ENCODE data around the gene SYT12. TPM values are rescaled to one million over a fixed set of nuclear protein-coding genes. Genes with fewer than 3 reads are reported as not detected.

The SYT12 gene
- total RNA-seq, 2 experiments from 2014 or later: not detected

DNA sequence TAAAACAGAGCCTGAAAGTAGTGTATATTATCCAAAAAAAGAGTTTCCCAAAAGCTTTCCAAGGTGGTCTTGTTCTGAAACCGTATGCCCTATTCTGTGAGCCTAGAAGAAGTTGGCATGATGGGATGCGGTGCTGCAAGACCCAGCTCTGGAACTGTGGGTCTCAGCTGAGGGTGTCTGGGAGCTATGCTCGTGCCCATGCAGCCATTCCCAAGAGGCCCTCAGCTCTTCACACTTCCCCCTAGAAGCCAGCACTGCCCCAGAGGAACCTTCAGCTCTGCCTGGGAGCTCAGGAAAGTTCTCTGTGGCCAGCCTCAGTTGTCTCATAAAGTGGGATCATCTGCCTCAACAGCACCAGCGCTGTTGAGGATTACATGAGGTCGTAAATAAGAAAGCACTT, 6.4 kb upstream of the SYT12 start:
- Mint-ChIP-seq H3K9me3 (no peaks in the 10 kb centered on the region), H3K4me3 (no peak overlapping the region), H3K4me1 (ENCODE audit: low read depth) (no peaks in the 10 kb centered on the region), H3K27me3 (peaks cover 16% of the 10 kb centered on the region), H3K36me3 (ENCODE audit: low read depth) (no peaks in the 10 kb centered on the region), H3K27ac (no peak overlapping the region)
- Histone ChIP-seq H3K27me3 (ENCODE audit: control insufficient read depth in 1 of 2, insufficient read depth in 2 of 2, low read length in 2 of 2) (peaks cover 0 to 4% of the 10 kb centered on the region in 2 experiments), H3K36me3 (ENCODE audit: insufficient read depth, low read length) (no peaks in the 10 kb centered on the region), H3K9me3 (ENCODE audit: control insufficient read depth in 1 of 2, insufficient read depth in 1 of 2, low read length in 2 of 2) (peaks cover 0 to 11% of the 10 kb centered on the region in 2 experiments), H3K4me3 (ENCODE audit: low read length) (no peak overlapping the region), H3K4me1 (ENCODE audit: insufficient read depth, low read length) (no peaks in the 10 kb centered on the region), H3K27ac (ENCODE audit: low read depth in 1 of 2, low read length in 2 of 2) (no peak overlapping the region)
- ChIA-PET CTCF (no interaction called here), POLR2A (no interaction called here)
- intact Hi-C loops (cut with DNase I, micrococcal nuclease): no loop called here
- DNase-seq: no peak
- no peak for ATAC-seq (ENCODE audit: poor library complexity)
- TF ChIP-seq, protein P1, sequence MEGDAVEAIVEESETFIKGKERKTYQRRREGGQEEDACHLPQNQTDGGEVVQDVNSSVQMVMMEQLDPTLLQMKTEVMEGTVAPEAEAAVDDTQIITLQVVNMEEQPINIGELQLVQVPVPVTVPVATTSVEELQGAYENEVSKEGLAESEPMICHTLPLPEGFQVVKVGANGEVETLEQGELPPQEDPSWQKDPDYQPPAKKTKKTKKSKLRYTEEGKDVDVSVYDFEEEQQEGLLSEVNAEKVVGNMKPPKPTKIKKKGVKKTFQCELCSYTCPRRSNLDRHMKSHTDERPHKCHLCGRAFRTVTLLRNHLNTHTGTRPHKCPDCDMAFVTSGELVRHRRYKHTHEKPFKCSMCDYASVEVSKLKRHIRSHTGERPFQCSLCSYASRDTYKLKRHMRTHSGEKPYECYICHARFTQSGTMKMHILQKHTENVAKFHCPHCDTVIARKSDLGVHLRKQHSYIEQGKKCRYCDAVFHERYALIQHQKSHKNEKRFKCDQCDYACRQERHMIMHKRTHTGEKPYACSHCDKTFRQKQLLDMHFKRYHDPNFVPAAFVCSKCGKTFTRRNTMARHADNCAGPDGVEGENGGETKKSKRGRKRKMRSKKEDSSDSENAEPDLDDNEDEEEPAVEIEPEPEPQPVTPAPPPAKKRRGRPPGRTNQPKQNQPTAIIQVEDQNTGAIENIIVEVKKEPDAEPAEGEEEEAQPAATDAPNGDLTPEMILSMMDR (IDR thresholded peaks at IDR 0.05): no peak

- no peak for ATAC-seq (ENCODE audit: poor library complexity)
- no peak overlapping the region for H3K27ac Mint-ChIP-seq
- peak overlapping the region; percentile 38 for H3K4me3 Mint-ChIP-seq
- DNase-seq: no peak
- H3K4me1 ChIP-seq (ENCODE audit: insufficient read depth, low read length): peaks cover 34% of the 10 kb centered on the region
- TF ChIP-seq, protein P1 (IDR thresholded peaks at IDR 0.05): no peak
- H3K9me3 ChIP-seq (ENCODE audit: control insufficient read depth in 1 of 2, insufficient read depth in 1 of 2, low read length in 2 of 2): peaks cover 0 to 26% of the 10 kb centered on the region in 2 experiments
- no peaks in the 10 kb centered on the region for H3K9me3 Mint-ChIP-seq
- H3K27me3 ChIP-seq (ENCODE audit: control insufficient read depth in 1 of 2, insufficient read depth in 2 of 2, low read length in 2 of 2): peaks cover 26 to 34% of the 10 kb centered on the region in 2 experiments
- ChIA-PET CTCF (no interaction called here), POLR2A (no interaction called here)
- no peaks in the 10 kb centered on the region for H3K36me3 Mint-ChIP-seq (ENCODE audit: low read depth)
- H3K4me1 Mint-ChIP-seq (ENCODE audit: low read depth): peaks cover 32% of the 10 kb centered on the region
- no peaks in the 10 kb centered on the region for H3K36me3 ChIP-seq (ENCODE audit: insufficient read depth, low read length)
- H3K27ac ChIP-seq (ENCODE audit: low read depth in 1 of 2, low read length in 2 of 2): no peak overlapping the region
- no peak overlapping the region for H3K4me3 ChIP-seq (ENCODE audit: low read length)
- peaks cover 46% of the 10 kb centered on the region for H3K27me3 Mint-ChIP-seq
- intact Hi-C loops (cut with DNase I, micrococcal nuclease): no loop called here
Measured at GRCh38 chr11:67020949-67021348, 2.0 kb upstream of the SYT12 start.

DNA sequence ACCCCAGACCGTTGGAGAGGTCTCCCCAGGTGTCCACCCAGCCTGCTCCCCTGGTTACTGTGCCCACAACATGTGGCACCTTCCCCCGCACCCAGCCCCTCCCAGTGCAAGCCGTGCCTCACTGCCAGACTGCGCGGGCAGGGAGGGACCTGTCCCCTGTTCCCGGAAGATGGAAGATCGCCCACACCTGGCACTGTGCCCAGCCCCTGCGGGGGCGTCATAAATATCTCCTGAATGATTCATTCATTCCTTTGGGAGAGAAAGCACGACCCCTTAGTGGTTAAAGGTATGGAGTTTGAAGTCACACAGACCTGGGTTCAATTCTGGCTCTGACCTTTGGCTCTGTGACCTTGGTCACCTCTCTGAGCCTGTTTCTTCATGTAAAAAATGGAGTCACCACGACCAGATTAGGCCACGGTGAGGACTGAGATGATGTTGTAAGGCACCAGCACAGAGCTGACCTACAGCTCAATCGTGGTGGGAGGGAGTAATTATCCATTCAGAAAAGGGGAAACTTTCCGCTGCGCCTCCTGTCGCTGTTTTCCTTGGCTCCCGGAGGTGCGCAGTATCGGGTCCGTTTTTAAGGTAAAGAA, 497 bp upstream of the SYT12 start:
- DNase-seq (no peak), ATAC-seq (ENCODE audit: poor library complexity) (no peak)
- intact Hi-C loops (cut with DNase I, micrococcal nuclease): no loop called here
- CTCF ChIA-PET: interaction anchor here (0.5 kb wide), 1 partner anchor 158 kb away, joined by 3 read pairs; no protein-coding TSS in a partner anchor
- Histone ChIP-seq H3K36me3 (ENCODE audit: insufficient read depth, low read length) (no peaks in the 10 kb centered on the region), H3K27me3 (ENCODE audit: control insufficient read depth in 1 of 2, insufficient read depth in 2 of 2, low read length in 2 of 2) (peaks cover 26 to 34% of the 10 kb centered on the region in 2 experiments), H3K4me1 (ENCODE audit: insufficient read depth, low read length) (peaks cover 34% of the 10 kb centered on the region), H3K9me3 (ENCODE audit: control insufficient read depth in 1 of 2, insufficient read depth in 1 of 2, low read length in 2 of 2) (peaks cover 0 to 26% of the 10 kb centered on the region in 2 experiments), H3K4me3 (ENCODE audit: low read length) (no peak overlapping the region), H3K27ac (ENCODE audit: low read depth in 1 of 2, low read length in 2 of 2) (no peak overlapping the region)
- peaks cover 55% of the 10 kb centered on the region for H3K27me3 Mint-ChIP-seq
- TF ChIP-seq, protein P1 (IDR thresholded peaks at IDR 0.05): no peak
- no peaks in the 10 kb centered on the region for H3K9me3 Mint-ChIP-seq
- no peak overlapping the region for H3K27ac Mint-ChIP-seq
- H3K4me3 Mint-ChIP-seq: peak overlapping the region; percentile 56
- peaks cover 32% of the 10 kb centered on the region for H3K4me1 Mint-ChIP-seq (ENCODE audit: low read depth)
- POLR2A ChIA-PET: no interaction called here
- H3K36me3 Mint-ChIP-seq (ENCODE audit: low read depth): no peaks in the 10 kb centered on the region
